ENCODE measurements around the gene DYNLRB1.
"Not testable (repeated sequence)": the region's sequence is repeated elsewhere in the genome, so short reads cannot be mapped to it uniquely, and the experiment has no call there.

The DYNLRB1 gene

GRCh38 chr20:34516247-34517113 lies at the start of gene DYNLRB1:
DYNLRB1 (plus strand) TSS chr20:34516422; CDS start chr20:34516459, 37 bp downstream.
- DNase-seq: peak; percentile 89

GRCh38 chr20:34468951-34469350 lies 47.3 kb upstream of the DYNLRB1 start:
- DNase-seq: no peak

- no peak for DNase-seq
Measured at GRCh38 chr20:34472246-34472925, 43.8 kb upstream of the DYNLRB1 start.

DNA sequence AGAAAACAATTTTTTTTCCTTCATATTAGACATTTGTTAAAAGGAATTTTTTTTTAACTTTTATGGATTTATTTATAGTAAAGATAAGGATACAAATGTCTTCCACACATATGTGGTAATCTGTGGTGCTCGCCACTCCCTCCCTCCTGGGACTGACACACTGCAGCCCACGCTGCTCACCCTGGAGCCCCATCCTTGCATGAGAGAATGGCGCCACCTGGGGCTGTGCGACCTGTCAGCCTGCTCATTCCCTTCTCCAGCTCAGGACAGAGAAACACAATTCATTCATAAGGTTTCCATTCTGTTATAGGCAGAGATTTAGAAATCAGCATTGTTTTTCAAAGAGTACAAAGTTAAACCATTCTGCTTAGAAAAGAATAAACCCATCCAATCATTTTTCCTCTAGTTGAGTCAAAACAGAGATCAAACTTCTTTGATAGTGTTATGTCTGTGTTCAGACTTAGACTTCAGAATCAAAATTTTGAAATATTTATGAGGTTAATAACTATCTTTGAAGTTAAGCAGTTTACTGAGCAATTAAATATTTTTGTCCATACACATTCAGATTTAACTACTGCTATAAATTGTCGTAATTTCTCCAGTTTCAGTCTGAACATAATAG lies 42.8 kb upstream of the DYNLRB1 start:
- no peak for DNase-seq

GRCh38 chr20:34475979-34476736 lies 40.1 kb upstream of the DYNLRB1 start:
- no peak for DNase-seq

- DNase-seq: no peak
Measured at GRCh38 chr20:34479627-34480026, 36.6 kb upstream of the DYNLRB1 start.

- DNase-seq: not testable (repeated sequence)
Measured at GRCh38 chr20:34482154-34482553, 34.1 kb upstream of the DYNLRB1 start.

GRCh38 chr20:34483585-34484220 lies 32.5 kb upstream of the DYNLRB1 start:
- not testable (repeated sequence) for DNase-seq

DNA sequence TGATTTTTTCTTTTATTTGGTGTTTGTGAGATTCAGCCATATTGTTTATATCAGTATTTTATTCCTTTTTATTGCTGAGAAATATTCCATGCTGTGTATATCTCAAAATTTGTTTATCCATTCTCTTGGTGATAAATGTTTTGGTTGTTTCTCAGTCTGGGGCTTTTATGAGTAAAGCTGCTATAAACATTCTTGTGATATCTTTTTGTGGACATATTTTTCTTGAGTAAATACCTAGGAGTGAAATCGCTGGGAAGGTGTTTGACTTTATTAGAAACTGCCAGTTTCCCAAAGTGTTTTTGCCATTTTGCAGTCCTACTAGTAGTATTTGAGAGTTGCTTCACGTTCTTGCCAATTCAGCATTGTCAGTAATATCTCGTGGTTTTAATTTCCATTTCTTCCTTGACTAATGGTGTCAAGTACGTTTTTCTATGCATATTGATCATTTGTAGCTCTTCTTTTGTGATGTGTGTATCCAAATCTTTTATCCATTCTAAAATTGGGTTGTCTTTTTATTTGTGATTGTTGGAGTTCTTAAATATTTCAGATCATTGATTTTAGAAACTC lies 31.1 kb upstream of the DYNLRB1 start:
- no peak for DNase-seq

GRCh38 chr20:34491226-34491931 lies 24.8 kb upstream of the DYNLRB1 start:
- no peak for DNase-seq

- no peak for DNase-seq
Measured at GRCh38 chr20:34491932-34492509, 24.2 kb upstream of the DYNLRB1 start.

- no peak for DNase-seq
Measured at GRCh38 chr20:34493646-34494045, 22.6 kb upstream of the DYNLRB1 start.

GRCh38 chr20:34495307-34495706 lies 20.9 kb upstream of the DYNLRB1 start:
- no peak for DNase-seq

- DNase-seq: no peak
Measured at GRCh38 chr20:34495916-34496315, 20.3 kb upstream of the DYNLRB1 start.

- not testable (repeated sequence) for DNase-seq
Measured at GRCh38 chr20:34497596-34497995, 18.6 kb upstream of the DYNLRB1 start.

DNA sequence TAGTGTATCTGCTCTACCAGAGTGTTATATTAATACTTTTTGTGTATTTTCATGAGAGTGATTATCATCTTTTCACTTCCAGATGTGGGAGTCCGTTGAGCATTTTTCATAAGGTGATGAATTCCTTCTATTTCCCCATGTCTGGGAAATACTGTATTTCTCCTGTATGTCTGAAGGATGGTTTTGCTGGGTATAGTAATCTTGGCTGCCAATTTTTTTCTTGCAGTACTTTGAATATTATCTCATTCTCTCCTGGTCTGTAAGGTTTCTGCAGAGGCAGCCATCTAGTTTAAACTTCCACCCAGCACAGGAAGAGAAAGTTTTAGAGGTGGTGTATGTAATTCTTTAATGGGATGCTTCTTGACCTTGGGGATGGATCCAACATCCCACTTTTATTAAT lies 15.4 kb upstream of the DYNLRB1 start:
- no peak for DNase-seq

- no peak for DNase-seq
Measured at GRCh38 chr20:34506480-34506879, 9.7 kb upstream of the DYNLRB1 start.

- no peak for DNase-seq
Measured at GRCh38 chr20:34507702-34508413, 8.4 kb upstream of the DYNLRB1 start.

DNA sequence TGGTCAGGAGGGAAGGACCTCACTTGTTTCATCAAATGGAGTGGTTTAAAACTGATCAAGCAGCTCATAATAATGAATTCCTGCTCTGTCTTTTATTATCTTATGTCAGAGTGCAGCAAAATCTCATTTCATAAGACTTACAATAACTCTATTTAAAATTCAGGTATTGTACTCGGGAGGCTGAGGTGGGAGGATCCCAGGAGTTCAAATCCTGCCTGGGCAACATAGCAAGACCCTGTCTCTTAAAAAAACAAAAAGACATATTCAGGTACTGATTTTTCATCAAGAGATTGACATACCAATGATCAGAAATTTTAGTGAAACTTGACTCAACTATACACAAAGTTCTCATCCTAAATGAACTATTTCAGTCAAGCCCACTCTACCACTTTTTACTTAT lies 5.6 kb upstream of the DYNLRB1 start:
- no peak for DNase-seq

GRCh38 chr20:34511891-34512265 lies 4.3 kb upstream of the DYNLRB1 start:
- DNase-seq: no peak

Measured in NCI-H1694 (cell line).